WERI-Rb-1 (cell line): ENCODE measurements around the gene PLEKHH2.

Source experiments
- DNase-seq: peaks from one replicate; pipeline ENCODE4 v3.0.0-alpha.2; 2020
- H3K27ac ChIP-seq: fragments of 250-450 bp; sonication (Bioruptor Pico); 2 replicates; pipeline ENCODE4 v1.5.1; 2020; ENCODE audit warnings: mild to moderate bottlenecking, moderate library complexity
- H3K27me3 ChIP-seq: fragments of 250-450 bp; sonication (Bioruptor Pico); 2 replicates; pipeline ENCODE4 v1.5.1; 2021; ENCODE audit warnings: mild to moderate bottlenecking, low read depth, moderate library complexity; ENCODE audit not compliant: insufficient read depth, severe bottlenecking
- H3K36me3 ChIP-seq: fragments of 250-450 bp; sonication (Bioruptor Pico); 2 replicates; pipeline ENCODE4 v1.5.1; 2020; ENCODE audit warnings: mild to moderate bottlenecking, moderate library complexity
- H3K4me3 ChIP-seq: 2 replicates; pipeline ENCODE4 v1.5.1; 2011; ENCODE audit warnings: low read depth, mild to moderate bottlenecking, control low read depth, low read length
- H3K9me3 ChIP-seq: fragments of 250-450 bp; sonication (Bioruptor Pico); 2 replicates; pipeline ENCODE4 v1.5.1; 2021; ENCODE audit warnings: mild to moderate bottlenecking, moderate library complexity; ENCODE audit not compliant: severe bottlenecking
- CTCF ChIP-seq: IDR thresholded peaks from 2 replicates; pipeline ENCODE4 v1.5.1; 2011; ENCODE audit warnings: low read depth, mild to moderate bottlenecking, control low read depth, inconsistent platforms, low read length

PLEKHH2 gene

DNA sequence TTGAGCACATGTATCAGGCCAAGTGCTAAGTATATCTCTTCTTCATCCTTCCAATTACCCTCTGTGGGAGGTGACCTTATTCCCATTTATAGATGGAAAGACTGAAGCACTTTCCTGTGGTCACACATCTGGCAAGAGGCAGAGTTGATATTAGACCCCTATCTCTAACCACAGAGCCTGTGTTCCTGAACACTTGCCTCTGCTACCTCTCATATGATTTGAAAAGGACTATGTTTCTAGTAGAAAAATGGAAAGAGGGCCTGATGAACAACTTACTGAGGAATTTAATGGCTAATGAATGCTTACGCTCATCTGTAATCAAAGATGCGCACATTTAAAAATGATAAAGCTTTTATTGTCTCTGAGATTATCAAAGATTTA, 90.6 kb downstream of the PLEKHH2 start:
- TF ChIP-seq CTCF = no peak
- no peak overlapping the region for H3K4me3 ChIP-seq
- no peaks in the 10 kb centered on the region for H3K27me3 ChIP-seq

DNA sequence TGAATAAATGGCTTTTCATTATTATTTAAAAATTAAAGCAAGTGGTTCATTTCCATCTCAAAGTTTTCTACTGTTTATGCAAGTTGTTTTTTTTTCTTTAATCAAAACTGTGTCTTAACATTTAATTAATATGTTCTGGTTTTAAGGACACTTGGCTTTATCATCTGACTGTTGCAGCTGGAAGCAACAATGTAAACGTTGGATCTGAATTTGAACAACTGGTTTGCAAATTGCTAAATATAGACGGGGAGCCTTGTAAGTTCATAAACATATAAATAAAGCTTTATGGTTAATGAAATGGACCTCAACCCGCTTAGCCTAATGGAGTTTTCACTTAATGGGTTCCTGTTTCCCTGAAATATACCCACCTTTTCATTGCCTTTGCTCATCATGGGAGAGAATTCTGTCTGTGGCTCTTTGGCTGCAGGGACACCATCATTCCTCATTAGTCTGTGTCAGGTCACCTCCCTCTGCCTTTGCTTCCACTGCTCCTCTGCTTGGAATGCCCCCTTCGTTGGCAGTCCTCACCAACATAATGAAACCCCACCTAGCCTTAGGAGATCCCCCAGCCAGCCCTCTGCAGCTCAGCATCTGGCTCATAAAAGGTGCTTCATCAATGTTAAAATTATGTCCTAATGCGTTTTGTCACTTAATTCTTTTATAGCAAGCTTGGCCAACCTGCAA, 92.6 kb downstream of the PLEKHH2 start:
- Histone ChIP-seq H3K36me3 (no peaks in the 10 kb centered on the region), H3K27ac (no peak overlapping the region), H3K9me3 (no peaks in the 10 kb centered on the region), H3K27me3 (no peaks in the 10 kb centered on the region), H3K4me3 (no peak overlapping the region)
- DNase-seq = no peak
- no peak for TF ChIP-seq CTCF

More for the DNA sequence above, 90.6 kb downstream of the PLEKHH2 start:
- Histone ChIP-seq H3K9me3 (no peaks in the 10 kb centered on the region), H3K36me3 (no peaks in the 10 kb centered on the region), H3K27ac (no peak overlapping the region)
- DNase-seq = no peak

GRCh38 chr2:43731211-43731610, 94.2 kb downstream of the PLEKHH2 start:
- Histone ChIP-seq H3K36me3 (no peaks in the 10 kb centered on the region), H3K27me3 (no peaks in the 10 kb centered on the region), H3K9me3 (no peaks in the 10 kb centered on the region), H3K4me3 (no peak overlapping the region), H3K27ac (no peak overlapping the region)
- DNase-seq = no peak
- no peak for TF ChIP-seq CTCF

DNA sequence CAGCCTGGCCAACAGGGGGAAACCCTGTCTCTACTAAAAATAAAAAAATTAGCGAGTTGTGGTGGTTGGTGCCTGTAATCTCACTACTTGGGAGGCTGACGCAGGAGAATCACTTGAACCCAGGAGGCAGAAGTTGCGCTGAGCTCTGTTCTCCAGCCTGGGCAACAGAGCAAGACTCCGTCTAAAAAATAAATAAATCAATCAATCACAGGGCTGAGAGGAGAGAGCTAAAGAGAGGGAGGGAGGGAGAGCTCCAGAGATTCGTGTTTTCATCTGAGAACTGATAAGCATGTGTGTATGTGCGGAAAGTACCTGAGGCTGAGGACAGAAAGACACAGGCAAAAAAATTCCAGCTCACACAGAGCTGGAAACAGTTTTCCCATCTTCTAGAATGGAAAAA, 99.6 kb downstream of the PLEKHH2 start:
- TF ChIP-seq CTCF = no peak
- Histone ChIP-seq H3K27ac (no peak overlapping the region), H3K4me3 (no peak overlapping the region), H3K27me3 (no peaks in the 10 kb centered on the region), H3K36me3 (no peaks in the 10 kb centered on the region), H3K9me3 (no peaks in the 10 kb centered on the region)
- no peak for DNase-seq

DNA sequence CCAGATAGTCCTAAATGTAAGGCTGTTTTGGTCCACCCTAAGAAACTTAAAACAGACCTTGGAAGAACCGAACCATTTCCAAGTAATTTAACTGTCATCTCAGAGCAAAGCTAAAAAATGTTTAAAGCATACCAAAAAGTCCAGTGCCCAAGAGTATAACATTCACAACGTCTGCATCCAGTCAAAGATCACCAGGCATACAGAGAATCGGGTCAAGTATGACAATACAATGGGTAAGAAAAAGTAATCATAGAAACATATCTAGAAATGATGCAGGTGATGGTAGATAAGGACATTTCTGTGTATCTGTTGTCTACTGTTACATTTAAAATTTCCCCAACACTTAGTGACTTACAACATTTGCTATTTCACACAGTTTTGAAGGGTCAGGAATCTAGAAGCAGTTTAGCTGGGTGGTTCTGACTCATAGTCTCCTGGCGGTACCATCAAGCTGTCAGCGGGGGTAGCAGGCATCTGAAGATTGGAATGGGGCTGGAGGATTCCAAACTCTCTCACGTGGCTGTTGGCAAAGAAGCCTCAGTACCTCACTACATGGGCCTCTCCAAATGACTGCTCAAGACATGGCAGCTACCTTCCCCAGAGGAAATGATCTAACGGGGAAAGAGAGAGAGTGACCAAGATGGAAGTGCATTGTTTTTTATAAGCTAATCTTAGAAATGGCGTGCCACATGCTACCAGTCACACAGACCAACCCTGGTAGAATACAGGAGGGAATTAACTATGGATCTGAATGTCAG, 100.2 kb downstream of the PLEKHH2 start:
- Histone ChIP-seq H3K27ac (no peak overlapping the region), H3K4me3 (no peak overlapping the region), H3K36me3 (no peaks in the 10 kb centered on the region), H3K27me3 (no peaks in the 10 kb centered on the region), H3K9me3 (no peaks in the 10 kb centered on the region)
- DNase-seq = no peak
- TF ChIP-seq CTCF = no peak
